Measurements from ENCODE around the gene DDX18.

DDX18 gene

DNA sequence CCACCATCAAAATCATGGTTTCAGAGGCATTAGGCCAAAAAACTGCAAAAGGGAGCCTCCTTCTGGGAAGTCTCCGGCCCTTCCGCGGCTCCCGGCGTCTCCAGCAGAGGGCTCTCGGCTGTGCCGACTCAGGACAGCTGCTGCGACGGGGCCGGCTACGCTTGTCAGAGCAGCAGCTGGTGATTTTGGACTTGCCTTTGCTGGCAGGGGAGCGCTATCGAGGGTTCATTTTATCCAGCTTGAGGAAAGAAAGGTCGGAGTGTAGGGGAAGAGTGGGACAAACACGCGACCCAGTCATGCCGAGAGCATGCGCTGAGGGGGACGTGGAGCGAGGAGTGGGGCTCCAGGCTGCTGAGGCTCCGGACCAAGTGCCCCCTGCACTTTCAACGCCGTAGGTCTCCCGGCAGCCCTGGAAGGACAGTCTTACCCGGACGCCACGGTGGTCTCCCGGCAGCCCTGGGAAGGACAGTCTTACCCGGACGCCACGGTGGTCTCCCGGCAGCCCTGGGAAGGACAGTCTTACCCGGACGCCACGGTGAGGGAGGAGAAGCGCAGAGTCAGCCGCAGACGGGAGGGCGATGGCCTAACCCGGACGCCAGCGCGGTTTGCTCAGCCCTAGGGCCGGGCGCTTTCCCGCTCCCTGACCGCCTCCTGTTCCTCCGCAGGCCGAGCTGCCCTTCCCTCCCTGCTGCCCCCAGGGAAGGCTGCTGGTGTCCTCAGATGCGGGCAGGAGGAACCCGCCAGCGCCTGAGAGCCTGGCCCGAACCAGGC lies 21.7 kb downstream of the DDX18 start:
- peak; percentile 68 for DNase-seq

DNA sequence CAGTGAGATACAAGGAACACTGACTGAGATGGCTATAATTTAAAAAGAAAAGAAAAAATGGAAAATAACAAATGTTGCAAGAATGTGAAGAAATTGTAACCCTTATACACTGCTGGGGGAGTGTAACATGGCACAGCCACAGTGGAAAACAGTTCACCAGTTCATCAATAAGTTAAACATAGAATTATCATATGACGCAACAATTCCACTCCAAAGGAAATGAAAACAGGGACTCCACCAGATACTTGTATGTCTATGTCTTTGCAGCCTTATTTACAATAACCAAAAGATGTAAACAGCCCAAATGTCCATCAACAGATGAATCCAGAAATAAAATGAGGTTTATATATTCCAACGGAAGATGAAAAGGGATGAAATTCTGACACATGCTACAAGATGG lies 30.8 kb downstream of the DDX18 start:
- DNase-seq = no peak

DNA sequence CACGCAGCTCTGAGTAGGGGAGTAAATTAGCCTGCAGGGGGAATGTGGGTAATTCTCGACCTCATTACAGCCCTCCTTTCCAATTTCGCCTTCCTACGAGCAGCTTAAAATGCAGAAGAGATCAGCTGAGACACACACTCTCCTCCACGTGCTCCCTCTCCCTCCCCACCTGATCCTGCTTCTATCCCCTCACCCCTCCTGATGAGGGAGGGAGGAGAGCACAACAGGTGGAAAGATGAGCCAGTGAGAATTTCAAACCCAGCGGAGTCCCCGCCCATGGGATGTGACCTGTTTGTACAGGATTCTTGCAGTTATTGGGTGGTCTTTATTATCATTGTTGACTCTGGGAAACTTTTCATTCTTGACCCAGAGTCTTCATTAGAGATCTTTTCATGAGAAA lies 35.5 kb downstream of the DDX18 start:
- DNase-seq = no peak

DNA sequence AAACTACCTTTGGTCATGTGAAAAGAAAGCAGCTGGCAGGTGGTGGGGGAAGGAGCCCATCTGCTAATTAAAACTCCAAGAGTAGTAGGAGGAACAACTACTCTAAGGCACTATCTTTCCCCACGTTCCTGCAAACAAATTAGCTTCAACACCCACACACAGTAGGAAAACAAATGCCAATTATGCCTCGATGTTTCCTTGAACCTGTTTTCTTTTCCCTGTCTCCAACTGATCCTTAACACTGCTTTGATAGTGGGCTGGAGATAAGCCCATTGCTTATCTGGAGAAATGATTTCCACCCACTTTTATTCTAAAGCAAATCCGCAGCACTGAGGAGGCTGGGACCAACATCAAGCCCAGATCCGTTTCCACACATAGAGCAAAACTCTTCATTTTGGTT lies 36.0 kb downstream of the DDX18 start:
- no peak for DNase-seq

DNA sequence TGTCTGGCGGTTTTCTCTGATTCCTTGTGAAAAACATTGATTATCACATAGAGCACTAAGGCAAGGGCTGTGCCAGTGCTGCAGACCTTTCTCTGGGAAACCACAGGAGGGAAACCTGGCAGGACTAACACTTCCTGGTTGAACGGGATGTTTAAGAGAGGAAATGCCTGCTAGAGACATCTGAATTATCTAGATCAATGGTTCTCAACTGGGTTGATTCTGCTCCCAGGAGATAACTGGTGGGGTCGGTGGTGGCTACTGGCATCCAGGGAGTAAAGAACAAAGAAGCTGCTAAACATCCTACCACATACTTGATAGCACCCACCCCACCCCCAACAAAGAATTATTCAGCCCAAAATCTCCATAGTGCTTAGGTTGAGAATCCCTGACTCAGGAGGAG lies 37.5 kb downstream of the DDX18 start:
- no peak for DNase-seq

DNA sequence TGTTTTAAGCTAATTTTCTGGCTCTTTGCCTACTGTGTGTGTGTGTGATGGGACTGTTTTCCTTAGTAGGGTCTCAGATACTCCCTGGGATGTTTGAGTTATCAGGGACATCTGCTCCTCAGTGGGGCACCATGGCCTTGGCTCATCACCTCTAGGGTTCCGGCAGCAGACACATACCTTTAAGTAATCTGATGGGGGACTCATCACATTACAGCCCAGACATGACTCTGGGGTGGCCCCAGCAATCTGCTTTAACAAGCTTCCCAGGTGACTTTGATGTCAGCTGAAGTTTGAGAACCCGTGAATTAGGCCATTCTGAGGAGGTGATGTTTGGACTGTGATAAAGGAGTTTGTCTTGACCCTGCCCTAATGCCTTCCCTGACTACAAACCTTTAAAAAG lies 38.8 kb downstream of the DDX18 start:
- DNase-seq = no peak

DNA sequence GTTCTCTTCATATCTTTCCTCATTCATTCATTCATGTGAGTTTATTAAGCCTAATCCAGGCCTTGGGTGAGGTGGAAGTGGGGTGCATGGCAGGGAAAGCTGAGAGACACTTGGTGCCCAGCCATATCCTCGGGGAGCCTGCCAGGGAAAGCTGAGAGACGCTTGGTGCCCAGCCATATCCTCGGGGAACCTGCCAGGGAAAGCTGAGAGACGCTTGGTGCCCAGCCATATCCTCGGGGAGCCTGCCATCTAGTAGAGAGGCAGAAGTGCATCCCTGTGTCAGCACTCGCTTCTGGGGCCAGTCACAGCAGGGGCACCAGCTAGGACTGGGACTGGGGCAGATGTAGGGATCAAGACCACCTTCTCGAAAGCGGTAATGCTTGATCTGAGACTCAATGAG lies 39.4 kb downstream of the DDX18 start:
- no peak for DNase-seq

DNA sequence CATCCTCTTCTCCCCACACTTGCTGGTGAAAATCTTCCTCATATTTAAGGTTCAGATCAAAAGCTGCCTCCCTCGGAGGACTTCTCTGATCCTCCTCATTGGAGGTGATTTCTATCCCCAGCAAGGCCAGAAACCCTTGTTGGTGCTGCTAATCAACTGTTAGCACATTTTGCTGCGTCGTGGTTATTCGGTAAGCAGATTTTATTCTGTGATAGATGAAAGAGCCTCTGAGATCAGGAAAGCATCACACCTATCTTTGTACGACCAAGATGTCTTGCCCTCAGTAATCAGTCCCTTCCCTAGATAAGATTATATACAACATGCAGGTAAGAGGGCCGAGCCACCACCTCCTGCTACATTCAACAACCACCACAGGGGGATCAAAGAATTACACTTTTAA lies 40.1 kb downstream of the DDX18 start:
- no peak for DNase-seq

DNA sequence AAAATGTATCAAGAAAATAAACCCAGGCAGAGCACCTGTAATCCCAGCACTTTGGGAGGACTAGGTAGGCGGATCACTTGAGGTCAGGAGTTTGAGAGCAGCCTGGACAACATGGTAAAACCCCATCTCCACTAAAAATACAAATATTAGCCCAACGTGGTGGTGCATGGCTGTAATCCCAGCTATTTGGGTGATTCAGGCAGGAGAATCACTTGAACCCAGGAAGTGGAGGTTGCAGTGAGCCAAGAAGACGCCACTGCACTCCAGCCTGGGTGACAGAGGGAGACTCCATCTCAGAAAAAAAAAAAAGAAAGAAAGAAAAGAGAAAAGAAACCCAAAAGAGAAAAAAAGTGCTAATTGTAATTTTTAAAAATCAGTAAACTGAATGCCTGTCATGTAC lies 41.4 kb downstream of the DDX18 start:
- no peak for DNase-seq

DNA sequence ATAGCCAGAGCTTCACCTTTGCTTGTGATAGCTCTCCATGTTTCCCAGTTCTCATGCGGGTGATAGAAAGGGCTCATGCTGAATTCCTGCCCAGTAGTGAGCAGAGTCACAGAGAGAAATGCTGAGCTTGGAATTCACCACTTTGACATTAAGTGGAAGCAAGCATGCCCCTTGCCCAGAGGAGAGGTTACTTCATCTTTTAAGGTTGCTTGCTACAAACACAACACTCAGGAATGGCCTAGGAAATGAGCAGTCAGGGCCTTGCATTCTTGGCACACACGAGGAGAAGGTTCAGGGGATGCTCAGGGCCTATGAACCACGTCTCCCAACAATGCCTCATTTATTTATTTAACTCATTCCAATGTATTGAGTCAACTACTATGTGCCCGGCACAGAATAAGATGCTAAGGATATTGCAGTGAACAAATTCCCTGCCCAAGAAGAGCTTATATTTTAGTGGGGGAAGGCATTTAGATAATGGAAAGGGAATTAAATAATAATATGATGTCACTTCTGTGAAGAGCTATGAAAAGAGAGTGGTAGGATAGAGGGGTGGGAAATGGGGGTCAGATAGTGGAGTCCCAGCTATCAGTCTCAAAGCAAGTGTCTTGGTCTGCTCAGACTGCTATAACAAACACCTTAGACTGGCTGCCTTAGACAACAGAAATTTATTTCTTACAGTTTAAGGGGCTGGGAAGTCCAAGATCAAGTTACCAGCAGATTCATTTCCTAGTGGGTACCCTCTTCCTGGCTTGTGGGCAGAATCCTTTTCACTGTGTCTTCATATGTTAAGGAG lies 42.1 kb downstream of the DDX18 start:
- no peak for DNase-seq

DNA sequence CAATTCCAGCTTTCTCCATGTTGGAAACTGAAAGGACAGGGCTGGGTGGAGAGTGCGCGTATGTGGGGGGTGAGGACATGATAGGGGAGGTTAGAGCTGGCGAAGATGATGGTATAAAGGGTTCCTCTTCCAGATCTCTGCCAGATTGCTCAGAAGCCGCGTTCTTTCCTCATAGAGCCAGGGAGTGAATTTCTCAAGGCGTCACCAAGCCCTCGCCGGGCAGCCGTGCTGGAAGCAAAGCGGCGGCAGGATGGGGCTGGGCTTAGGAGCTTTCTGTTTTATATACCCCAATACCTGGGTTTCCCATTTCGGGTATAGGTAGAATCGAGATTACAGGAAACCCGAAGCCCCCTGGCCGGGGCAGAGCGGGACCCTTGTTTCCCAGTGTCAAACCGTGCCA lies 43.8 kb downstream of the DDX18 start:
- DNase-seq = no peak

DNA sequence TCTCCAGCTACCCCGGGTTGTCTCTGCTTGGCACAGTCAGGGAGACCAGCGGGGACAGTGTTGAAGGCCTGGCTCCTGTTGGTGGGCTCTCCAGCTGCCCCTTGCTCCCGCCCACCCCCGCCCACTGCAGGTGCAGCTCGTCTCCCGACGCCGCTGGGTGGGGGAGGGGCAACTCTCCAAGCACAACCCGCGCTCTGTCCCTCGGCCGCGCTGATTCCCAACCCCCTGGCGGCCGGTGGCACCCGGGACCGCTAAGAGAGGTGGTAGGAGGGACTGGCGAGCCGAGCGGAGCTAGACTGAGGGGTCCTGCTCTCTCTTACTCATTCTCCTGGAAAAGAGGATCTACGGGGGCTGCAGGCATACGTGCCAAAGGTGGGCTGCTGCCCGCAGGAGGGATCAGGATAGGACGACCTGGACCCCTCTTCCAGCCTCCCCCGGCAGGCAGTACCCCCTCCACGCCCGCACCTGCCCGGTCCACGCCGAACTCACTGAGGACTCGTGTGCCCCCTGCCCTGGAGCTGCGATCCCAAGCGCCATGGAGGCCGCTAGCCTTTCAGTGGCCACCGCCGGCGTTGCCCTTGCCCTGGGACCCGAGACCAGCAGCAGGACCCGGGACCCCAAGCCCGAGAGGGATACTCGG lies 44.5 kb downstream of the DDX18 start:
- DNase-seq = no peak

DNA sequence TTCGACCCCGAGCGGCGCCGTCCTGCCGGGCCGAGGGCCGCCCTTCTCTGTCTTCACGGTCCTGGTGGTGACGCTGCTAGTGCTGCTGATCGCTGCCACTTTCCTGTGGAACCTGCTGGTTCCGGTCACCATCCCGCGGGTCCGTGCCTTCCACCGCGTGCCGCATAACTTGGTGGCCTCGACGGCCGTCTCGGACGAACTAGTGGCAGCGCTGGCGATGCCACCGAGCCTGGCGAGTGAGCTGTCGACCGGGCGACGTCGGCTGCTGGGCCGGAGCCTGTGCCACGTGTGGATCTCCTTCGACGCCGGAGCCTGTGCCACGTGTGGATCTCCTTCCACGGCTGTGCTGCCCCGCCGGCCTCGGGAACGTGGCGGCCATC lies 45.0 kb downstream of the DDX18 start:
- DNase-seq = no peak

DNA sequence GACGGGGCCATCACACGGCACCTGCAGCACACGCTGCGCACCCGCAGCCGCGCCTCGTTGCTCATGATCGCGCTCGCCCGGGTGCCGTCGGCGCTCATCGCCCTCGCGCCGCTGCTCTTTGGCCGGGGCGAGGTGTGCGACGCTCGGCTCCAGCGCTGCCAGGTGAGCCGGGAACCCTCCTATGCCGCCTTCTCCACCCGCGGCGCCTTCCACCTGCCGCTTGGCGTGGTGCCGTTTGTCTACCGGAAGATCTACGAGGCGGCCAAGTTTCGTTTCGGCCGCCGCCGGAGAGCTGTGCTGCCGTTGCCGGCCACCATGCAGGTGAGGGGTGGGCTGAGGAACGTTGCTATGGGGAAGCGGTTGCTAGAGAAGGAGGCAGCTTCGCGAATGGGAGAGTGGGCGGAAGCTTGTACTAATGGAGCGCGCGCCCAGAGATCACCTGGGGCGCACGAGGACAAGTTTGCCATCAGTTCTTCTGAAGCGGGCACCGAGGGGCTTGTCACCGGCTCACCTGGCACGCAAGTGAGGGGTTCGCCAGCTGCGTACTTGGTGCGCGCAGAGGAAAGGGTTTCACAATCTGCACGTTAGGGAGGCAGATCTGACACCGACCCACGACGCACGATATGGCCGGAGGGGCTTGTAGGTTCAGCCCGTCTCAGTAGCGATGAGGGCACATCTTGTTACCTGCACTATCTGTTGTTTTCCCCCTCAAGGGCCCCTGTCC lies 45.6 kb downstream of the DDX18 start:
- no peak for DNase-seq

DNA sequence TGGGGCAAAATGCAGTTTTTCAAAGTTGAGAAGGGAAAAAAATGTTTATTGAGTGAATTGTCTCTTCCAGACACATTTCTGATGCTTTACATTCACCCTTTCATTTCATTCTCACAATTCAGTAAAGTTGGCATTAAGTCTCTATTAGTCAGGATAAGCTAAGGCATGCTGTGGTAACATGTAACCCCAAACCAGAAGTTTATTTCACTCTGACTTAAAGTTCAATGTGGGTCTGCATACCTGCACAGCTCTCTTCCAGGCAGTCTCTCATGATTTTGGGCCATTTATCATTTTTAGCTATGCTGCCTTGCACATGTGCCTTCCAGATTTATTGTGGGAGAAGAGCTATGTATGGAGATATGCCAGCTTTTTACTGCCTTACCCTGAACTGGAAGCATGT lies 48.0 kb downstream of the DDX18 start:
- DNase-seq = no peak

DNA sequence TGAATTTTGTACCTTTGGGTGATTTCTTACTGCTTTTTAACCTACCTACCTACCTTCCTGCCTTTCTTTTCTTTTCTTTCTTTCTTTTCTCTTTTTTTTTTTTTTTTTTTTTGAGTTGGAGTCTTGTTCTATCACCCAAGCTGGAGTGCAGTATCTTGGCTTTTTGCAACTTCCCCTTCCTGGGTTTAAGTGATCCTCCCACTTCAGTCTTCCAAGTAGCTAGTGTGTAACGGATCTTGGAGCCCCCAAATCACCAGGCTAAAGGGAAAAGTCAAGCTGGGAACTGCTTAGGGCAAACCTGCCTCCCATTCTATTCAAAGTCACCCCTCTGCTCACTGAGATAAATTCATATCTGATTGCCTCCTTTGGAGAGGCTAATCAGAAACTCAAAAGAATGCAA lies 61.3 kb downstream of the DDX18 start:
- DNase-seq = no peak

DNA sequence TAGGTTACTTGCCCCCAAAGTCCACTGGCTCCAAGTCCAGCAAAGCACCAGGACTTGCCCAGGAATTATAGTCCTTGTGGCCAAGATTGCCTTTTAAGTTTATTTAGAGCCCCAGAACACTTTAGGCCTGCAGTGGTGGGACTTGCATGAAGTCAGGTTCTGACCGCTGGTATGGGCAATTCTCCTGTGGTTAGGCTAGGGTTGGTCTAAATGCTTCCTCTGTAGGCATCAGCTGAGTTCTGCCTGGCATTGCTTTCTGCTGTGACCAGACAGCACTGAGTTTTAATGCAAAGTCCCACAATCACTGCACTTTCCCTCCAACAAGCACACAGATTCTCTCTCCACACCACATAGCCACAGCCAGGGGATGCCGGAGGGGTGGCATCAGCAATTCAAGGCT lies 64.5 kb downstream of the DDX18 start:
- DNase-seq = no peak
